PC-3 (cell line): Measurements from ENCODE around the gene DHX34. TPM values are rescaled to one million over a fixed set of nuclear protein-coding genes. Genes with fewer than 3 reads are reported as not detected.

ENCODE experiments used
- ATAC-seq: fragments of 200-7000 bp; cut with Tn5 transposase; 2 replicates; pipeline ENCODE4 v1.9.1; 2020; ENCODE audit warnings: mild to moderate bottlenecking, moderate library complexity
- BruUV-seq: library from RNA; stranded (reverse); fragments of 400-500 nt; replicated peaks from 2 replicates; lab custom pipeline; 2021; lab: Mats Ljungman, UMichigan
- CTCF ChIA-PET: fragments of 300-600 bp; sonication (Branson Sonifier 250); formaldehyde crosslinking; loops from one replicate; lab custom pipeline; 2022; ENCODE audit warnings: antibody characterized with exemption; lab: Charles Lee
- POLR2A ChIA-PET: fragments of 300-600 bp; sonication (Branson Sonifier 250); formaldehyde crosslinking; loops from one replicate; lab custom pipeline; 2022; ENCODE audit warnings: antibody characterized with exemption; ENCODE audit not compliant: unreplicated experiment; lab: Charles Lee
- DNase-seq: peaks from one replicate; pipeline ENCODE4 v3.0.0-alpha.2; 2015
- H2AFZ ChIP-seq: fragments of 300-600 bp; sonication (generic); 2 replicates; pipeline ENCODE4 v1.6.0; 2016; ENCODE audit warnings: antibody characterized with exemption, low read length
- H3F3A ChIP-seq: fragments of 300-600 bp; sonication (generic); one replicate; pipeline ENCODE4 v1.6.0; 2017; ENCODE audit warnings: antibody characterized with exemption, low read length, control low read depth, mild to moderate bottlenecking; ENCODE audit not compliant: unreplicated experiment
- H3K27ac ChIP-seq: fragments of 300-600 bp; sonication (generic); 2 replicates; pipeline ENCODE4 v1.5.1; 2016; ENCODE audit warnings: mild to moderate bottlenecking, low read length
- H3K27me3 ChIP-seq: fragments of 300-600 bp; sonication (generic); 2 replicates; pipeline ENCODE4 v1.6.1; 2016; ENCODE audit warnings: low read length, mixed read lengths
- H3K36me3 ChIP-seq: fragments of 300-600 bp; sonication (generic); 2 replicates; pipeline ENCODE4 v1.6.1; 2016; ENCODE audit warnings: low read depth, mixed run types, low read length, mixed read lengths
- H3K4me1 ChIP-seq: fragments of 300-600 bp; sonication (generic); 2 replicates; pipeline ENCODE4 v1.5.1; 2016; ENCODE audit warnings: low read length; ENCODE audit not compliant: insufficient read depth
- H3K4me2 ChIP-seq: fragments of 300-600 bp; sonication (generic); 2 replicates; pipeline ENCODE4 v1.6.0; 2016; ENCODE audit warnings: low read length
- H3K4me3 ChIP-seq: fragments of 300-600 bp; sonication (generic); 2 replicates; pipeline ENCODE4 v1.5.1; 2016; ENCODE audit warnings: mild to moderate bottlenecking, low read length, mixed read lengths
- H3K79me2 ChIP-seq: fragments of 300-600 bp; sonication (generic); 2 replicates; pipeline ENCODE4 v1.6.1; 2017; ENCODE audit warnings: low read length, mixed read lengths
- H3K9ac ChIP-seq: fragments of 300-600 bp; sonication (generic); 2 replicates; pipeline ENCODE4 v1.6.0; 2016; ENCODE audit warnings: mild to moderate bottlenecking, low read length
- H3K9me2 ChIP-seq: fragments of 300-600 bp; sonication (generic); replicated peaks from 2 replicates; pipeline ENCODE4 v1.6.1; 2016; ENCODE audit warnings: mixed run types, low read length, mixed read lengths
- H3K9me3 ChIP-seq: fragments of 300-600 bp; sonication (generic); 2 replicates; pipeline ENCODE4 v1.6.1; 2016; ENCODE audit warnings: low read length, mixed read lengths
- H4K20me1 ChIP-seq: fragments of 300-600 bp; sonication (generic); 2 replicates; pipeline ENCODE4 v1.6.1; 2016; ENCODE audit warnings: low read length, mixed read lengths
- CTCF ChIP-seq: fragments of 300-600 bp; sonication (generic); conservative IDR thresholded peaks from 2 replicates; pipeline ENCODE4 v1.5.1; 2017; ENCODE audit warnings: antibody characterized with exemption, low read depth, mild to moderate bottlenecking, low read length
- EZH2 ChIP-seq: fragments of 300-600 bp; sonication (generic); IDR thresholded peaks from one replicate; pipeline ENCODE4 v1.6.1; 2017; ENCODE audit warnings: antibody characterized with exemption, mild to moderate bottlenecking, low read length; ENCODE audit not compliant: unreplicated experiment
- EZH2phosphoT487 ChIP-seq: fragments of 300-600 bp; sonication (generic); IDR thresholded peaks from 2 replicates; pipeline ENCODE4 v1.6.1; 2018; ENCODE audit warnings: mild to moderate bottlenecking, antibody characterized with exemption, low read length, borderline replicate concordance
- intact Hi-C: fragments of 100-400 bp; cut with micrococcal nuclease; formaldehyde crosslinking; loops from 2 replicates; pipeline ENCODE4 v1.9.0; 2023
- total RNA-seq: library from RNA; depleted of rRNA; stranded (reverse); fragments of >200 nt; gene quantifications from 2 replicates; pipeline ENCODE4 v1.2.3, GENCODE V29; 2014

DHX34 gene
- total RNA-seq, 1 experiment from 2014 or later = 28.3 TPM

GRCh38 chr19:47377801-47378200 is 28.7 kb downstream of the DHX34 start:
- Histone ChIP-seq H3K36me3 (peaks cover 4% of the 10 kb centered on the region; the same call in 1 of the 2 replicates), H2AFZ (no peak overlapping the region), H3K9me3 (no peaks in the 10 kb centered on the region), H3K9ac (no peak overlapping the region), H3F3A (no peaks in the 10 kb centered on the region), H3K27me3 (no peaks in the 10 kb centered on the region), H3K79me2 (no peaks in the 10 kb centered on the region), H3K4me1 (no peaks in the 10 kb centered on the region), H4K20me1 (no peaks in the 10 kb centered on the region), H3K4me2 (no peak overlapping the region), H3K27ac (no peak overlapping the region), H3K4me3 (no peak overlapping the region), H3K9me2 (no peaks in the 10 kb centered on the region)
- ChIA-PET POLR2A (no interaction called here), CTCF (no interaction called here)
- intact Hi-C loops = no loop called here
- BruUV-seq = no TSS peak
- ATAC-seq (no peak), DNase-seq (no peak)
- TF ChIP-seq EZH2 (no peak), EZH2phosphoT487 (no peak), CTCF (no peak)

GRCh38 chr19:47378246-47378645 is 29.1 kb downstream of the DHX34 start:
- no peak for ATAC-seq
- H3K4me2 ChIP-seq = no peak overlapping the region
- H3F3A ChIP-seq = no peaks in the 10 kb centered on the region
- H3K27ac ChIP-seq = no peak overlapping the region
- no peaks in the 10 kb centered on the region for H3K9me2 ChIP-seq
- H2AFZ ChIP-seq = no peak overlapping the region
- BruUV-seq = no TSS peak
- H3K79me2 ChIP-seq = no peaks in the 10 kb centered on the region
- DNase-seq = no peak
- POLR2A ChIA-PET = no interaction called here
- peaks cover 4% of the 10 kb centered on the region; the same call in 1 of the 2 replicates for H3K36me3 ChIP-seq
- TF ChIP-seq EZH2 = no peak
- TF ChIP-seq EZH2phosphoT487 = no peak
- TF ChIP-seq CTCF = no peak
- no peaks in the 10 kb centered on the region for H3K27me3 ChIP-seq
- intact Hi-C loops = no loop called here
- H3K4me1 ChIP-seq = no peaks in the 10 kb centered on the region
- H3K9ac ChIP-seq = no peak overlapping the region
- CTCF ChIA-PET = no interaction called here
- no peaks in the 10 kb centered on the region for H3K9me3 ChIP-seq
- no peak overlapping the region for H3K4me3 ChIP-seq
- no peaks in the 10 kb centered on the region for H4K20me1 ChIP-seq

- TF ChIP-seq EZH2phosphoT487 (no peak), CTCF (no peak), EZH2 (no peak)
- intact Hi-C loops = no loop called here
- ChIA-PET CTCF (no interaction called here), POLR2A (no interaction called here)
- H3K4me2 ChIP-seq = no peak overlapping the region
- H3K36me3 ChIP-seq = peaks cover 4% of the 10 kb centered on the region; the same call in 1 of the 2 replicates
- no peaks in the 10 kb centered on the region for H3K9me3 ChIP-seq
- no peaks in the 10 kb centered on the region for H3F3A ChIP-seq
- H3K4me1 ChIP-seq = no peaks in the 10 kb centered on the region
- ATAC-seq (no peak), DNase-seq (no peak)
- no TSS peak for BruUV-seq
- H3K4me3 ChIP-seq = no peak overlapping the region
- no peak overlapping the region for H3K27ac ChIP-seq
- H3K27me3 ChIP-seq = no peaks in the 10 kb centered on the region
- H3K9ac ChIP-seq = no peak overlapping the region
- H3K79me2 ChIP-seq = no peaks in the 10 kb centered on the region
- no peaks in the 10 kb centered on the region for H4K20me1 ChIP-seq
- H3K9me2 ChIP-seq = no peaks in the 10 kb centered on the region
- H2AFZ ChIP-seq = no peak overlapping the region
These were observed 30.3 kb downstream of the DHX34 start for GRCh38 chr19:47379381-47379938.
